ENCODE results near the gene BOLA3.
"Not testable (repeated sequence)": the region's sequence is repeated elsewhere in the genome, so short reads cannot be mapped to it uniquely, and the experiment has no call there.

BOLA3 gene

GRCh38 chr2:74148457-74149246 lies 940 bp upstream of the BOLA3 start:
- DNase-seq, result no peak

GRCh38 chr2:74146929-74147726 lies 584 bp downstream of the BOLA3 start:
- peak; percentile 13 for DNase-seq

GRCh38 chr2:74142340-74142739 lies 5.4 kb downstream of the BOLA3 start:
- no peak for DNase-seq

GRCh38 chr2:74138600-74139323 lies 8.9 kb downstream of the BOLA3 start:
- DNase-seq, result no peak

- DNase-seq, result no peak
These were observed 9.8 kb downstream of the BOLA3 start for GRCh38 chr2:74137651-74138599.

- DNase-seq, result no peak
These were observed 15.8 kb downstream of the BOLA3 start for GRCh38 chr2:74131901-74132300.

GRCh38 chr2:74130211-74130995 lies 17.3 kb downstream of the BOLA3 start:
- peak; percentile 52 for DNase-seq

GRCh38 chr2:74128206-74128605 lies 19.5 kb downstream of the BOLA3 start:
- no peak for DNase-seq

- DNase-seq, result not testable (repeated sequence)
These were observed 23.8 kb downstream of the BOLA3 start for GRCh38 chr2:74123955-74124354.

- not testable (repeated sequence) for DNase-seq
These were observed 25.9 kb downstream of the BOLA3 start for GRCh38 chr2:74121846-74122245.

- DNase-seq, result peak; percentile 79
These were observed 27.5 kb downstream of the BOLA3 start for GRCh38 chr2:74119912-74120825.

GRCh38 chr2:74119339-74119738 lies 28.4 kb downstream of the BOLA3 start:
- DNase-seq, result peak; percentile 8

GRCh38 chr2:74111380-74111779 lies 36.3 kb downstream of the BOLA3 start:
- no peak for DNase-seq

GRCh38 chr2:74110537-74110936 lies 37.2 kb downstream of the BOLA3 start:
- DNase-seq, result no peak

GRCh38 chr2:74109551-74109950 lies 38.2 kb downstream of the BOLA3 start:
- no peak for DNase-seq

GRCh38 chr2:74107071-74107470 lies 40.6 kb downstream of the BOLA3 start:
- DNase-seq, result no peak

GRCh38 chr2:74105413-74105812 lies 42.3 kb downstream of the BOLA3 start:
- DNase-seq, result no peak

GRCh38 chr2:74104839-74105238 lies 42.9 kb downstream of the BOLA3 start:
- DNase-seq, result no peak

- no peak for DNase-seq
These were observed 43.9 kb downstream of the BOLA3 start for GRCh38 chr2:74103763-74104162.

- DNase-seq, result no peak
These were observed 45.2 kb downstream of the BOLA3 start for GRCh38 chr2:74102516-74102915.
